Measurements from ENCODE around the gene MTNR1A. TPM values are rescaled to one million over a fixed set of nuclear protein-coding genes. Genes with fewer than 3 reads are reported as not detected.

Gene MTNR1A
- total and polyA plus RNA-seq, 4 donors, result not detected

- H3K27ac ChIP-seq (ENCODE audit: low read depth in 1 of 2, low read length in 2 of 2), result no peak overlapping the region
- no peak for DNase-seq (ENCODE audit: low spot score)
- H3K9ac ChIP-seq (ENCODE audit: low read depth in 1 of 2, low read length in 2 of 2), result no peak overlapping the region
- H3K9me3 ChIP-seq (ENCODE audit: control insufficient read depth in 4 of 4, low read length in 3 of 4), result no peaks in the 10 kb centered on the region
- TF ChIP-seq EGR1 (IDR thresholded peaks at IDR 0.05; ENCODE audit: low read depth in 2 of 2), result no peak
- no peak for TF ChIP-seq MAX (IDR thresholded peaks at IDR 0.05)
- TF ChIP-seq HNF4G (IDR thresholded peaks at IDR 0.05), result no peak
- no peak for TF ChIP-seq SP1 (IDR thresholded peaks at IDR 0.05)
- no peak for TF ChIP-seq YY1 (IDR thresholded peaks at IDR 0.05)
- TF ChIP-seq FOXA1 (IDR thresholded peaks at IDR 0.05), result no peak
- no peak for TF ChIP-seq GABPA (IDR thresholded peaks at IDR 0.05 in 1 of 2, conservative IDR thresholded peaks at IDR 0.05 in 1 of 2)
- no peak for TF ChIP-seq JUND (IDR thresholded peaks at IDR 0.05)
- TF ChIP-seq NR2F2 (IDR thresholded peaks at IDR 0.05), result no peak
- TF ChIP-seq RAD21 (IDR thresholded peaks at IDR 0.05), result no peak
- TF ChIP-seq, protein P1, sequence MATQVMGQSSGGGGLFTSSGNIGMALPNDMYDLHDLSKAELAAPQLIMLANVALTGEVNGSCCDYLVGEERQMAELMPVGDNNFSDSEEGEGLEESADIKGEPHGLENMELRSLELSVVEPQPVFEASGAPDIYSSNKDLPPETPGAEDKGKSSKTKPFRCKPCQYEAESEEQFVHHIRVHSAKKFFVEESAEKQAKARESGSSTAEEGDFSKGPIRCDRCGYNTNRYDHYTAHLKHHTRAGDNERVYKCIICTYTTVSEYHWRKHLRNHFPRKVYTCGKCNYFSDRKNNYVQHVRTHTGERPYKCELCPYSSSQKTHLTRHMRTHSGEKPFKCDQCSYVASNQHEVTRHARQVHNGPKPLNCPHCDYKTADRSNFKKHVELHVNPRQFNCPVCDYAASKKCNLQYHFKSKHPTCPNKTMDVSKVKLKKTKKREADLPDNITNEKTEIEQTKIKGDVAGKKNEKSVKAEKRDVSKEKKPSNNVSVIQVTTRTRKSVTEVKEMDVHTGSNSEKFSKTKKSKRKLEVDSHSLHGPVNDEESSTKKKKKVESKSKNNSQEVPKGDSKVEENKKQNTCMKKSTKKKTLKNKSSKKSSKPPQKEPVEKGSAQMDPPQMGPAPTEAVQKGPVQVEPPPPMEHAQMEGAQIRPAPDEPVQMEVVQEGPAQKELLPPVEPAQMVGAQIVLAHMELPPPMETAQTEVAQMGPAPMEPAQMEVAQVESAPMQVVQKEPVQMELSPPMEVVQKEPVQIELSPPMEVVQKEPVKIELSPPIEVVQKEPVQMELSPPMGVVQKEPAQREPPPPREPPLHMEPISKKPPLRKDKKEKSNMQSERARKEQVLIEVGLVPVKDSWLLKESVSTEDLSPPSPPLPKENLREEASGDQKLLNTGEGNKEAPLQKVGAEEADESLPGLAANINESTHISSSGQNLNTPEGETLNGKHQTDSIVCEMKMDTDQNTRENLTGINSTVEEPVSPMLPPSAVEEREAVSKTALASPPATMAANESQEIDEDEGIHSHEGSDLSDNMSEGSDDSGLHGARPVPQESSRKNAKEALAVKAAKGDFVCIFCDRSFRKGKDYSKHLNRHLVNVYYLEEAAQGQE (IDR thresholded peaks at IDR 0.05), result no peak
- TF ChIP-seq, protein P2, sequence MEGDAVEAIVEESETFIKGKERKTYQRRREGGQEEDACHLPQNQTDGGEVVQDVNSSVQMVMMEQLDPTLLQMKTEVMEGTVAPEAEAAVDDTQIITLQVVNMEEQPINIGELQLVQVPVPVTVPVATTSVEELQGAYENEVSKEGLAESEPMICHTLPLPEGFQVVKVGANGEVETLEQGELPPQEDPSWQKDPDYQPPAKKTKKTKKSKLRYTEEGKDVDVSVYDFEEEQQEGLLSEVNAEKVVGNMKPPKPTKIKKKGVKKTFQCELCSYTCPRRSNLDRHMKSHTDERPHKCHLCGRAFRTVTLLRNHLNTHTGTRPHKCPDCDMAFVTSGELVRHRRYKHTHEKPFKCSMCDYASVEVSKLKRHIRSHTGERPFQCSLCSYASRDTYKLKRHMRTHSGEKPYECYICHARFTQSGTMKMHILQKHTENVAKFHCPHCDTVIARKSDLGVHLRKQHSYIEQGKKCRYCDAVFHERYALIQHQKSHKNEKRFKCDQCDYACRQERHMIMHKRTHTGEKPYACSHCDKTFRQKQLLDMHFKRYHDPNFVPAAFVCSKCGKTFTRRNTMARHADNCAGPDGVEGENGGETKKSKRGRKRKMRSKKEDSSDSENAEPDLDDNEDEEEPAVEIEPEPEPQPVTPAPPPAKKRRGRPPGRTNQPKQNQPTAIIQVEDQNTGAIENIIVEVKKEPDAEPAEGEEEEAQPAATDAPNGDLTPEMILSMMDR (IDR thresholded peaks at IDR 0.05; ENCODE audit: low read depth, low read length, missing input control), result no peak
- WGBS, result 56% methylated on average over 23 of the region's 23 CpGs
- no peaks in the 10 kb centered on the region for H3K36me3 ChIP-seq (ENCODE audit: control insufficient read depth in 4 of 4, insufficient read depth in 3 of 4, low read depth in 1 of 4, low read length in 3 of 4)
- H3K4me3 ChIP-seq (ENCODE audit: low read depth in 1 of 3, low read length in 3 of 3), result no peak overlapping the region
- no peaks in the 10 kb centered on the region for H3K4me1 ChIP-seq (ENCODE audit: control insufficient read depth in 4 of 4, insufficient read depth in 4 of 4, low read length in 3 of 4)
- H3K27me3 ChIP-seq (ENCODE audit: control insufficient read depth in 4 of 4, insufficient read depth in 4 of 4, low read length in 3 of 4), result no peaks in the 10 kb centered on the region
Observed at GRCh38 chr4:186570193-186570996, 15.0 kb upstream of the MTNR1A start.

GRCh38 chr4:186569533-186570192 is 14.3 kb upstream of the MTNR1A start:
- Histone ChIP-seq H3K27me3 (ENCODE audit: control insufficient read depth in 4 of 4, insufficient read depth in 4 of 4, low read length in 3 of 4) (no peaks in the 10 kb centered on the region), H3K9me3 (ENCODE audit: control insufficient read depth in 4 of 4, low read length in 3 of 4) (no peaks in the 10 kb centered on the region), H3K4me1 (ENCODE audit: control insufficient read depth in 4 of 4, insufficient read depth in 4 of 4, low read length in 3 of 4) (no peaks in the 10 kb centered on the region), H3K27ac (ENCODE audit: low read depth in 1 of 2, low read length in 2 of 2) (no peak overlapping the region), H3K9ac (ENCODE audit: low read depth in 1 of 2, low read length in 2 of 2) (no peak overlapping the region), H3K36me3 (ENCODE audit: control insufficient read depth in 4 of 4, insufficient read depth in 3 of 4, low read depth in 1 of 4, low read length in 3 of 4) (no peaks in the 10 kb centered on the region), H3K4me3 (ENCODE audit: low read depth in 1 of 3, low read length in 3 of 3) (no peak overlapping the region)
- TF ChIP-seq, protein P1 (IDR thresholded peaks at IDR 0.05), result no peak
- no peak for TF ChIP-seq FOXA2 (IDR thresholded peaks at IDR 0.05)
- no peak for DNase-seq (ENCODE audit: low spot score)
- 66% methylated on average over 10 of the region's 10 CpGs for WGBS

Data from liver (tissue), 9 donors.